H1 (cell line): ENCODE measurements around the gene C16orf46. TPM values are rescaled to one million over a fixed set of nuclear protein-coding genes. Genes with fewer than 3 reads are reported as not detected.

Experiments used
- polyA plus RNA-seq, 7 experiments: library from polyadenylated mRNA; depleted of rRNA in 3 of 7; stranded (reverse) in 5 of 7; unstranded in 2 of 7; fragments of >200 nt in 5 of 7; fragments of 200-250 nt in 2 of 7; gene quantifications; 1 replicate in 5 of 7; 2 replicates in 1 of 7; 4 replicates in 1 of 7; pipeline versions ENCODE4 v1.2.1 to v1.2.3, GENCODE V29; 2011 to 2013; ENCODE audit warnings: missing spikeins in 2 of 7, mixed read lengths in 2 of 7
- small RNA-seq: library from polyadenylated mRNA; stranded (forward); fragments of <200 nt; extraction: miRNeasy Mini kit (QIAGEN cat#:217004); gene quantifications from one replicate; pipeline ENCODE3, GENCODE V24; 2013; ENCODE audit not compliant: insufficient read depth
- total RNA-seq: library from RNA; stranded (reverse); fragmentation: NEBNext Ultra II Directional; extraction: Animal tissue kit (Norgen Biotek cat#: 25700); gene quantifications from 2 replicates; pipeline ENCODE4 v1.2.1, GENCODE V29; 2021

C16orf46 gene
- total and polyA plus RNA-seq, 2 of the 8 experiments (the other 6 are each of a cell fraction or from before 2014, with no cell fraction given): 0.48 to 0.60 TPM

Small RNA genes lying within 50 kb of the gene (small RNA-seq; reads per million reads assigned to genes)
- gene AC092718.3: not detected
- gene RNU6-1191P: not detected

Other genes starting within 250 kb of the C16orf46 start
- gene CMC2, start 70.4 kb downstream of the C16orf46 start, total RNA-seq: 66.6 and 69.3 TPM in 2 replicates
- 98.1 and 116 TPM in 2 replicates for gene CMC2, start 70.4 kb downstream of the C16orf46 start, polyA plus RNA-seq (2011; rRNA removed)
- gene CENPN, start 70.0 kb downstream of the C16orf46 start, total RNA-seq: 57.2 and 67.0 TPM in 2 replicates
- 28.2 and 32.8 TPM in 2 replicates for gene CENPN, start 70.0 kb downstream of the C16orf46 start, polyA plus RNA-seq (2011; rRNA removed)
- gene ATMIN, start 41.4 kb downstream of the C16orf46 start, total RNA-seq: 55.9 and 59.8 TPM in 2 replicates
- 20.2 and 34.8 TPM in 2 replicates for gene ATMIN, start 41.4 kb downstream of the C16orf46 start, polyA plus RNA-seq (2011; rRNA removed)
- 103 and 108 TPM in 2 replicates for gene GCSH, start 19.2 kb upstream of the C16orf46 start, total RNA-seq
- 25.1 and 28.2 TPM in 2 replicates for gene GCSH, start 19.2 kb upstream of the C16orf46 start, polyA plus RNA-seq (2011; rRNA removed)
- 0.23 TPM in 1 of 2 replicates, not detected in the other for gene BCO1, start 161.5 kb upstream of the C16orf46 start, total RNA-seq
- gene BCO1, start 161.5 kb upstream of the C16orf46 start, polyA plus RNA-seq (2011; rRNA removed): 0.21 and 0.28 TPM in 2 replicates
- 23.9 and 25.6 TPM in 2 replicates for gene GAN, start 237.7 kb upstream of the C16orf46 start, total RNA-seq
- 3.3 and 4.5 TPM in 2 replicates for gene GAN, start 237.7 kb upstream of the C16orf46 start, polyA plus RNA-seq (2011; rRNA removed)